ENCODE data around the gene CLIP2.

CLIP2 gene

GRCh38 chr7:74271742-74272141, 17.5 kb upstream of the CLIP2 start:
- DNase-seq (ENCODE audit: low read depth in 2 of 2): no peak

GRCh38 chr7:74272305-74273038, 16.7 kb upstream of the CLIP2 start:
- no peak for DNase-seq (ENCODE audit: low read depth in 2 of 2)

- no peak for DNase-seq (ENCODE audit: low read depth in 2 of 2)
Measured at GRCh38 chr7:74275401-74275881, 13.8 kb upstream of the CLIP2 start.

- DNase-seq (ENCODE audit: low read depth in 2 of 2): no peak
Measured at GRCh38 chr7:74277636-74278035, 11.6 kb upstream of the CLIP2 start.

- DNase-seq (ENCODE audit: low read depth in 2 of 2): no peak
Measured at GRCh38 chr7:74280985-74281384, 8.2 kb upstream of the CLIP2 start.

- DNase-seq (ENCODE audit: low read depth in 2 of 2): no peak
Measured at GRCh38 chr7:74282748-74283459, 6.3 kb upstream of the CLIP2 start.

GRCh38 chr7:74283858-74284447, 5.3 kb upstream of the CLIP2 start:
- DNase-seq (ENCODE audit: low read depth in 2 of 2): no peak

- DNase-seq (ENCODE audit: low read depth in 2 of 2): no peak
Measured at GRCh38 chr7:74284781-74285259, 4.4 kb upstream of the CLIP2 start.

GRCh38 chr7:74286131-74286530, 3.1 kb upstream of the CLIP2 start:
- no peak for DNase-seq (ENCODE audit: low read depth in 2 of 2)

GRCh38 chr7:74287303-74288033, 1.7 kb upstream of the CLIP2 start:
- DNase-seq (ENCODE audit: low read depth in 2 of 2): no peak

GRCh38 chr7:74288034-74288881, 949 bp upstream of the CLIP2 start:
- DNase-seq (ENCODE audit: low read depth in 2 of 2): no peak

GRCh38 chr7:74289659-74290552, 699 bp downstream of the CLIP2 start:
- peak in 1 of 2 donors; percentile 33 for DNase-seq (ENCODE audit: low read depth in 2 of 2)

GRCh38 chr7:74290553-74290950, 1.3 kb downstream of the CLIP2 start:
- no peak for DNase-seq (ENCODE audit: low read depth in 2 of 2)

- no peak for DNase-seq (ENCODE audit: low read depth in 2 of 2)
Measured at GRCh38 chr7:74290981-74291441, 1.8 kb downstream of the CLIP2 start.

GRCh38 chr7:74291535-74291934, 2.3 kb downstream of the CLIP2 start:
- no peak for DNase-seq (ENCODE audit: low read depth in 2 of 2)

- no peak for DNase-seq (ENCODE audit: low read depth in 2 of 2)
Measured at GRCh38 chr7:74292757-74293576, 3.8 kb downstream of the CLIP2 start.

GRCh38 chr7:74293577-74293908, 4.3 kb downstream of the CLIP2 start:
- no peak for DNase-seq (ENCODE audit: low read depth in 2 of 2)

- DNase-seq (ENCODE audit: low read depth in 2 of 2): no peak
Measured at GRCh38 chr7:74294191-74294998, 5.2 kb downstream of the CLIP2 start.
